K562 (cell line): Measurements from ENCODE around the gene CBX4. TPM values are rescaled to one million over a fixed set of nuclear protein-coding genes. Genes with fewer than 3 reads are reported as not detected.
A peak's percentile ranks its signal among the peaks of the same experiment; 100 is the strongest.

Experiments used
- ATF6 ChIP-seq: sonication (generic); formaldehyde crosslinking; IDR thresholded peaks from 2 replicates; pipeline ENCODE4 v1.4.0; 2020; ENCODE audit warnings: mild to moderate bottlenecking, missing genetic modification reagents
- CREB1 ChIP-seq, 2 experiments: sonication (generic) in 1 of 2; formaldehyde crosslinking in 1 of 2; IDR thresholded peaks; 2 replicates each; pipeline versions ENCODE4 v1.6.1 to v1.8.0; 2012 to 2022; ENCODE audit warnings: inconsistent platforms in 1 of 2, mild to moderate bottlenecking in 1 of 2, missing genetic modification reagents in 1 of 2, moderate library complexity in 1 of 2
- DMBX1 ChIP-seq: fragments of 250-450 bp; sonication (Bioruptor Pico); IDR thresholded peaks from 2 replicates; pipeline ENCODE4 v1.8.0; 2022; ENCODE audit warnings: inconsistent platforms, mild to moderate bottlenecking, moderate library complexity, borderline replicate concordance
- E2F1 ChIP-seq: sonication (generic); formaldehyde crosslinking; IDR thresholded peaks from 2 replicates; pipeline ENCODE4 v1.8.1; 2023; ENCODE audit warnings: mild to moderate bottlenecking, missing genetic modification reagents, moderate library complexity
- GABPB1 ChIP-seq: sonication (generic); formaldehyde crosslinking; IDR thresholded peaks from 2 replicates; pipeline ENCODE4 v1.8.0; 2022; ENCODE audit warnings: mild to moderate bottlenecking, missing genetic modification reagents
- HNRNPUL1 ChIP-seq: fragments of 200-400 bp; formaldehyde crosslinking; IDR thresholded peaks from 2 replicates; pipeline ENCODE4 v1.6.1; 2017; ENCODE audit warnings: low read length
- HOXB6 ChIP-seq: fragments of 250-450 bp; sonication (Bioruptor Pico); IDR thresholded peaks from 2 replicates; pipeline ENCODE4 v1.5.1; 2022; ENCODE audit warnings: mild to moderate bottlenecking, borderline replicate concordance
- MAZ ChIP-seq, 2 experiments: fragments of 450-650 bp in 1 of 2; sonication (generic) in 1 of 2; formaldehyde crosslinking; IDR thresholded peaks in 1 of 2; conservative IDR thresholded peaks in 1 of 2; 2 replicates each; pipeline versions ENCODE4 v1.4.0 to v1.5.0; 2020; ENCODE audit warnings: mild to moderate bottlenecking in 1 of 2, missing genetic modification reagents in 1 of 2
- MIER1 ChIP-seq: fragments of 450-650 bp; IDR thresholded peaks from 2 replicates; pipeline ENCODE4 v1.6.1; 2016; ENCODE audit warnings: antibody characterized with exemption, mild to moderate bottlenecking, low read depth
- NELFE ChIP-seq: IDR thresholded peaks from 2 replicates; pipeline ENCODE4 v1.6.1; 2011; ENCODE audit warnings: mild to moderate bottlenecking; ENCODE audit not compliant: insufficient read depth, insufficient read length
- NRF1 ChIP-seq, 2 experiments: fragments of 450-650 bp; IDR thresholded peaks in 1 of 2; conservative IDR thresholded peaks in 1 of 2; 2 replicates each; pipeline ENCODE4 v1.6.1; 2014; ENCODE audit warnings: mild to moderate bottlenecking in 2 of 2
- PCBP1 ChIP-seq: fragments of 200-400 bp; formaldehyde crosslinking; IDR thresholded peaks from 2 replicates; pipeline ENCODE4 v1.6.1; 2018; ENCODE audit warnings: mild to moderate bottlenecking, low read depth, low read length; ENCODE audit not compliant: poor library complexity, severe bottlenecking
- POLR2A ChIP-seq: fragments of 450-650 bp; conservative IDR thresholded peaks from 2 replicates; pipeline ENCODE4 v1.6.1; 2016
- RBM25 ChIP-seq: fragments of 200-400 bp; formaldehyde crosslinking; IDR thresholded peaks from 2 replicates; pipeline ENCODE4 v1.6.1; 2018; ENCODE audit warnings: low read length, low read depth, moderate library complexity; ENCODE audit not compliant: severe bottlenecking
- SIN3A ChIP-seq, 2 experiments: fragments of 150-350 bp in 1 of 2; IDR thresholded peaks; 2 replicates each; pipeline ENCODE4 v1.6.1; 2011 to 2016; ENCODE audit warnings: borderline replicate concordance in 2 of 2, low read depth in 2 of 2, low read length in 2 of 2, mild to moderate bottlenecking in 2 of 2, moderate library complexity in 2 of 2; ENCODE audit not compliant: control insufficient read depth in 1 of 2
- TEAD1 ChIP-seq, 2 experiments: fragments of 450-650 bp in 1 of 2; sonication (generic) in 1 of 2; formaldehyde crosslinking; IDR thresholded peaks; 2 replicates each; pipeline versions ENCODE4 v1.4.0 to v1.8.0; 2020 to 2022; ENCODE audit warnings: mild to moderate bottlenecking in 2 of 2, missing genetic modification reagents in 1 of 2
- ZBTB1 ChIP-seq: sonication (generic); formaldehyde crosslinking; IDR thresholded peaks from 2 replicates; pipeline ENCODE4 v1.8.1; 2023; ENCODE audit warnings: missing genetic modification reagents, low read depth, mild to moderate bottlenecking, borderline replicate concordance
- ZBTB11 ChIP-seq, 3 experiments: fragments of 200-800 bp in 1 of 3; fragments of 250-450 bp in 1 of 3; fragments of 450-650 bp in 1 of 3; sonication (Bioruptor Pico) in 1 of 3; sonication (Bioruptor generic) in 1 of 3; formaldehyde crosslinking in 1 of 3; IDR thresholded peaks; 2 replicates each; pipeline versions ENCODE4 v1.6.1 to v1.8.0; 2016 to 2022; ENCODE audit warnings: mild to moderate bottlenecking in 2 of 3, missing genetic modification characterization in 2 of 3, missing compliant biosample characterization in 1 of 3, moderate library complexity in 1 of 3
- polyA plus RNA-seq, 8 experiments: library from polyadenylated mRNA; depleted of rRNA in 4 of 8; stranded (reverse) in 5 of 8; unstranded in 3 of 8; fragments of >200 nt; fragmentation: Nextera tagmentation in 2 of 8; fragmentation: Illumina TruSeq in 1 of 8; extraction: Ambion mirVana in 2 of 8; extraction: Trizol in 1 of 8; gene quantifications; 2 replicates each; pipeline versions ENCODE4 v1.2.1 to v1.2.3, GENCODE V29; 2011 to 2014; ENCODE audit warnings: inconsistent platforms in 1 of 8, missing spikeins in 1 of 8
- total RNA-seq, 7 experiments: library from RNA; depleted of rRNA in 6 of 7; stranded (reverse); fragments of >200 nt in 6 of 7; fragmentation: Illumina TruSeq in 2 of 7; extraction: Trizol in 2 of 7; gene quantifications; 2 replicates each; pipeline versions ENCODE4 v1.2.1 to v1.2.3, GENCODE V29; 2011 to 2021; ENCODE audit warnings: low replicate concordance in 1 of 7

CBX4 gene
- total and polyA plus RNA-seq, 9 of the 15 experiments (the other 6 are each of a cell fraction or from before 2014, with no cell fraction given) = 0.98 to 50.5 (median 10.0) TPM

GRCh38 chr17:79832218-79833109, 6.8 kb downstream of the CBX4 start (continued):
- TF ChIP-seq ATF6 (CRISPR knock-in tag) = no peak
- TF ChIP-seq ZBTB1 (CRISPR knock-in tag) = peak; percentile 54; the same call in 1 of the 2 replicates
- TF ChIP-seq NRF1 (conservative IDR thresholded peaks at IDR 0.05 in 1 of 2, IDR thresholded peaks at IDR 0.05 in 1 of 2) = peak; percentile 84 to 87
- TF ChIP-seq CREB1 (IDR thresholded peaks at IDR 0.05) = 0 out of 2 replicates have a peak, but pooled peaks have one; percentile 5
- TF ChIP-seq CREB1 (CRISPR knock-in tag; IDR thresholded peaks at IDR 0.05) = no peak
- 0 out of 4 replicates have a peak, but pooled peaks of 1 of the 2 experiments have one; percentile 22 for TF ChIP-seq SIN3A (IDR thresholded peaks at IDR 0.05; ENCODE audit: borderline replicate concordance in 2 of 2, control insufficient read depth in 1 of 2, low read depth in 2 of 2, low read length in 2 of 2)
- TF ChIP-seq ZBTB11 (CRISPR knock-in tag; IDR thresholded peaks at IDR 0.05) = 0 out of 6 replicates have a peak, but pooled peaks of 1 of the 3 experiments have one; percentile 10
- no peak for TF ChIP-seq E2F1
- TF ChIP-seq HNRNPUL1 = no peak
- TF ChIP-seq HOXB6 (CRISPR knock-in tag) = no peak
- TF ChIP-seq DMBX1 (CRISPR knock-in tag) = peak; percentile 38; the same call in 1 of the 2 replicates
- TF ChIP-seq RBM25 = no peak
- peak; percentile 50 for TF ChIP-seq PCBP1
- peak; percentile 76 to 83 for TF ChIP-seq MAZ (CRISPR knock-in tag; conservative IDR thresholded peaks at IDR 0.05 in 1 of 2, IDR thresholded peaks at IDR 0.05 in 1 of 2)
- peak; percentile 79 to 87; a peak in 3 of 4 replicates for TF ChIP-seq TEAD1 (CRISPR knock-in tag; IDR thresholded peaks at IDR 0.05)
- TF ChIP-seq NELFE = no peak
- TF ChIP-seq MIER1 = no peak
- peak; percentile 4; the same call in 1 of the 2 replicates for TF ChIP-seq GABPB1 (CRISPR knock-in tag)
- peak; percentile 43; the same call in 1 of the 2 replicates for TF ChIP-seq POLR2A
